Natural killer cell treated with Interleukin-12 subunit alpha and Interleukin-12 subunit beta and Interleukin-15 and Interleukin-18, amount 100 ng/mL, for 72 hours (primary cell): ENCODE results near the gene MOV10. TPM values are rescaled to one million over a fixed set of nuclear protein-coding genes. Genes with fewer than 3 reads are reported as not detected.

Source experiments
- ATAC-seq, 2 donors: fragments of 150-1000 bp; cut with Tn5 transposase in 1 of 2; sonication (Bioruptor Pico), chemical (Tn5 transposase) in 1 of 2; 2 replicates each; pipeline ENCODE4 v1.10.0; 2021
- DNase-seq: peaks from one replicate; pipeline ENCODE4 v3.0.0; 2022; ENCODE audit warnings: low spot score
- H3K27ac Mint-ChIP-seq, 2 donors: 1 replicate in 1 of 2; 2 replicates in 1 of 2; pipeline ENCODE4 v1.8.0; 2022; ENCODE audit warnings: mixed read lengths in 2 of 2, mild to moderate bottlenecking in 1 of 2, moderate library complexity in 1 of 2
- H3K27me3 Mint-ChIP-seq, 2 donors: 1 replicate in 1 of 2; 2 replicates in 1 of 2; pipeline ENCODE4 v1.8.0; 2022; ENCODE audit warnings: mixed read lengths in 2 of 2
- H3K36me3 Mint-ChIP-seq: one replicate; pipeline ENCODE4 v1.8.0; 2022; ENCODE audit warnings: mixed read lengths
- H3K4me1 Mint-ChIP-seq, 2 donors: 1 replicate in 1 of 2; 2 replicates in 1 of 2; pipeline ENCODE4 v1.8.0; 2022; ENCODE audit warnings: low read depth in 2 of 2, mixed read lengths in 2 of 2, mild to moderate bottlenecking in 1 of 2
- H3K4me3 Mint-ChIP-seq: one replicate; pipeline ENCODE4 v1.8.0; 2022; ENCODE audit warnings: mixed read lengths
- H3K9me3 Mint-ChIP-seq: 2 replicates; pipeline ENCODE4 v1.8.0; 2022; ENCODE audit warnings: mixed read lengths
- total RNA-seq, 2 donors: library from RNA; stranded (reverse); gene quantifications; one replicate each; pipeline ENCODE4 v1.2.3, GENCODE V29; 2022

MOV10 gene
- total RNA-seq, 2 donors from 2014 or later: 71.0 to 78.0 TPM

- Mint-ChIP-seq H3K4me1 (peaks cover 40 to 51% of the 10 kb centered on the region in 2 donors), H3K27ac (no peak overlapping the region), H3K36me3 (peaks cover 13% of the 10 kb centered on the region), H3K9me3 (no peaks in the 10 kb centered on the region), H3K27me3 (no peaks in the 10 kb centered on the region), H3K4me3 (no peak overlapping the region)
- DNase-seq: peak; percentile 51
- no peak for ATAC-seq
Measured at GRCh38 chr1:112697781-112698201, 23.3 kb downstream of the MOV10 start.

- peak; percentile 40 for DNase-seq
Measured at GRCh38 chr1:112698366-112699310, 24.2 kb downstream of the MOV10 start.

GRCh38 chr1:112699425-112700144, 25.1 kb downstream of the MOV10 start:
- Mint-ChIP-seq H3K36me3 (peaks cover 9% of the 10 kb centered on the region), H3K4me3 (no peak overlapping the region), H3K27ac (peak overlapping the region; percentile 82 to 91), H3K27me3 (no peaks in the 10 kb centered on the region), H3K4me1 (peaks cover 57 to 68% of the 10 kb centered on the region in 2 donors), H3K9me3 (no peaks in the 10 kb centered on the region)
- ATAC-seq (no peak), DNase-seq (peak; percentile 53)

More at GRCh38 chr1:112698366-112699310, 24.2 kb downstream of the MOV10 start:
- no peaks in the 10 kb centered on the region for H3K9me3 Mint-ChIP-seq
- peak overlapping the region; percentile 82 to 91 for H3K27ac Mint-ChIP-seq
- H3K4me3 Mint-ChIP-seq: no peak overlapping the region
- H3K27me3 Mint-ChIP-seq: no peaks in the 10 kb centered on the region
- H3K36me3 Mint-ChIP-seq: peaks cover 9% of the 10 kb centered on the region
- peaks cover 48 to 58% of the 10 kb centered on the region in 2 donors for H3K4me1 Mint-ChIP-seq
- ATAC-seq: no peak

- H3K9me3 Mint-ChIP-seq: no peaks in the 10 kb centered on the region
- DNase-seq (peak; percentile 82), ATAC-seq (peak; percentile 64 to 67)
- H3K4me1 Mint-ChIP-seq: peaks cover 67 to 77% of the 10 kb centered on the region in 2 donors
- H3K36me3 Mint-ChIP-seq: peaks cover 9% of the 10 kb centered on the region
- H3K27ac Mint-ChIP-seq: peak overlapping the region; percentile 82 to 91
- no peaks in the 10 kb centered on the region for H3K27me3 Mint-ChIP-seq
- peak overlapping the region; percentile 69 for H3K4me3 Mint-ChIP-seq
Measured at GRCh38 chr1:112700290-112701226, 26.1 kb downstream of the MOV10 start.

- Mint-ChIP-seq H3K4me1 (peaks cover 75 to 82% of the 10 kb centered on the region in 2 donors), H3K27me3 (no peaks in the 10 kb centered on the region), H3K27ac (peak overlapping the region; percentile 82 to 91), H3K4me3 (peak overlapping the region; percentile 69), H3K36me3 (peaks cover 9% of the 10 kb centered on the region), H3K9me3 (no peaks in the 10 kb centered on the region)
- DNase-seq (peak; percentile 1), ATAC-seq (no peak)
Measured at GRCh38 chr1:112701227-112702066, 27.0 kb downstream of the MOV10 start.

- Mint-ChIP-seq H3K36me3 (peaks cover 9% of the 10 kb centered on the region), H3K9me3 (no peaks in the 10 kb centered on the region), H3K27me3 (no peaks in the 10 kb centered on the region), H3K4me1 (peaks cover 69 to 77% of the 10 kb centered on the region in 2 donors), H3K27ac (peak overlapping the region; percentile 82 to 91), H3K4me3 (peak overlapping the region; percentile 64)
- DNase-seq (no peak), ATAC-seq (no peak)
Measured at GRCh38 chr1:112702067-112702395, 27.6 kb downstream of the MOV10 start.

- H3K27ac Mint-ChIP-seq: peak overlapping the region; percentile 91
- peaks cover 9% of the 10 kb centered on the region for H3K36me3 Mint-ChIP-seq
- H3K4me1 Mint-ChIP-seq: peaks cover 68 to 78% of the 10 kb centered on the region in 2 donors
- ATAC-seq: no peak
- H3K27me3 Mint-ChIP-seq: no peaks in the 10 kb centered on the region
- H3K9me3 Mint-ChIP-seq: no peaks in the 10 kb centered on the region
- peak overlapping the region; percentile 64 for H3K4me3 Mint-ChIP-seq
- DNase-seq: peak; percentile 41
Measured at GRCh38 chr1:112702420-112703261, 28.2 kb downstream of the MOV10 start.

- Mint-ChIP-seq H3K27me3 (no peaks in the 10 kb centered on the region), H3K9me3 (no peaks in the 10 kb centered on the region), H3K27ac (peak overlapping the region; percentile 91 to 98), H3K4me3 (peak overlapping the region; percentile 91), H3K36me3 (peaks cover 9% of the 10 kb centered on the region), H3K4me1 (peaks cover 68 to 75% of the 10 kb centered on the region in 2 donors)
- ATAC-seq (no peak), DNase-seq (no peak)
Measured at GRCh38 chr1:112703706-112704105, 29.2 kb downstream of the MOV10 start.

- Mint-ChIP-seq H3K9me3 (no peaks in the 10 kb centered on the region), H3K4me3 (peak overlapping the region; percentile 91), H3K27ac (peak overlapping the region; percentile 91 to 98), H3K27me3 (peaks cover 0 to 3% of the 10 kb centered on the region in 2 donors), H3K36me3 (peaks cover 9% of the 10 kb centered on the region), H3K4me1 (peaks cover 65 to 71% of the 10 kb centered on the region in 2 donors)
- ATAC-seq (peak; percentile 57 to 70), DNase-seq (peak; percentile 77)
Measured at GRCh38 chr1:112704391-112704933, 30.0 kb downstream of the MOV10 start.

GRCh38 chr1:112704934-112705627, 30.6 kb downstream of the MOV10 start:
- DNase-seq: peak; percentile 83
- peaks cover 0 to 3% of the 10 kb centered on the region in 2 donors for H3K27me3 Mint-ChIP-seq
- peak overlapping the region; percentile 91 for H3K4me3 Mint-ChIP-seq
- H3K4me1 Mint-ChIP-seq: peaks cover 59 to 65% of the 10 kb centered on the region in 2 donors
- H3K36me3 Mint-ChIP-seq: peaks cover 9% of the 10 kb centered on the region
- peak; percentile 73 to 75 for ATAC-seq
- H3K27ac Mint-ChIP-seq: peak overlapping the region; percentile 91 to 98
- no peaks in the 10 kb centered on the region for H3K9me3 Mint-ChIP-seq
